Astrocyte (in vitro differentiated cells and primary cell): ENCODE results near the gene METTL27. TPM values are rescaled to one million over a fixed set of nuclear protein-coding genes. Genes with fewer than 3 reads are reported as not detected.
A peak's percentile ranks its signal among the peaks of the same experiment; 100 is the strongest.
"Not testable (repeated sequence)": the region's sequence is repeated elsewhere in the genome, so short reads cannot be mapped to it uniquely, and the experiment has no call there.

ENCODE experiments used
- DNase-seq: peaks from one replicate; pipeline ENCODE4 v3.0.0-alpha.2; 2010; ENCODE audit warnings: low read depth
- FAIRE-seq: peaks from 2 replicates; lab custom pipeline; 2011; peaks lifted over from hg19 to GRCh38; lab: Jason Lieb, UNC
- H2AFZ ChIP-seq: 2 replicates; pipeline ENCODE4 v1.6.0; 2012; ENCODE audit warnings: low read depth, low read length, inconsistent platforms
- H3K27ac ChIP-seq: 2 replicates; pipeline ENCODE4 v1.5.1; 2011; ENCODE audit warnings: low read depth, low read length, inconsistent platforms
- H3K27me3 ChIP-seq: 2 replicates; pipeline ENCODE4 v1.6.0; 2011; ENCODE audit warnings: low read length, inconsistent platforms; ENCODE audit not compliant: insufficient read depth
- H3K36me3 ChIP-seq: 2 replicates; pipeline ENCODE4 v1.5.1; 2011; ENCODE audit warnings: low read length, inconsistent platforms; ENCODE audit not compliant: insufficient read depth
- H3K4me1 ChIP-seq: 2 replicates; pipeline ENCODE4 v1.5.1; 2011; ENCODE audit warnings: low read length, inconsistent platforms; ENCODE audit not compliant: insufficient read depth
- H3K4me2 ChIP-seq: 2 replicates; pipeline ENCODE4 v1.6.0; 2012; ENCODE audit warnings: low read length, inconsistent platforms
- H3K4me3 ChIP-seq: 2 replicates; pipeline ENCODE4 v1.5.1; 2011; ENCODE audit warnings: low read depth, mild to moderate bottlenecking, low read length, inconsistent platforms; ENCODE audit not compliant: insufficient read depth
- H3K79me2 ChIP-seq: 2 replicates; pipeline ENCODE4 v1.6.0; 2012; ENCODE audit warnings: mild to moderate bottlenecking, low read length, inconsistent platforms; ENCODE audit not compliant: insufficient read depth
- H3K9ac ChIP-seq: 2 replicates; pipeline ENCODE4 v1.6.0; 2012; ENCODE audit warnings: mild to moderate bottlenecking, low read length, inconsistent platforms
- H3K9me3 ChIP-seq: 2 replicates; pipeline ENCODE4 v1.5.1; 2012; ENCODE audit warnings: low read depth, mild to moderate bottlenecking, low read length, inconsistent platforms; ENCODE audit not compliant: insufficient read depth
- H4K20me1 ChIP-seq: 2 replicates; pipeline ENCODE4 v1.6.0; 2012; ENCODE audit warnings: low read length, inconsistent platforms; ENCODE audit not compliant: insufficient read depth
- H3K27ac Mint-ChIP-seq: one replicate; pipeline ENCODE4 v1.8.0; 2021; ENCODE audit warnings: mild to moderate bottlenecking, mixed read lengths; ENCODE audit not compliant: unreplicated experiment
- H3K27me3 Mint-ChIP-seq: one replicate; pipeline ENCODE4 v1.8.0; 2021; ENCODE audit warnings: low read depth, mixed read lengths; ENCODE audit not compliant: unreplicated experiment
- H3K36me3 Mint-ChIP-seq: one replicate; pipeline ENCODE4 v1.8.0; 2021; ENCODE audit warnings: low read depth, mixed read lengths; ENCODE audit not compliant: unreplicated experiment
- H3K4me1 Mint-ChIP-seq: one replicate; pipeline ENCODE4 v1.8.0; 2021; ENCODE audit warnings: low read depth, mixed read lengths; ENCODE audit not compliant: unreplicated experiment
- H3K4me3 Mint-ChIP-seq: one replicate; pipeline ENCODE4 v1.8.0; 2021; ENCODE audit warnings: mild to moderate bottlenecking, moderate library complexity, mixed read lengths; ENCODE audit not compliant: unreplicated experiment
- H3K9me3 Mint-ChIP-seq: one replicate; pipeline ENCODE4 v1.8.0; 2021; ENCODE audit warnings: mild to moderate bottlenecking, mixed read lengths; ENCODE audit not compliant: unreplicated experiment
- EZH2 ChIP-seq: IDR thresholded peaks from 2 replicates; pipeline ENCODE4 v1.6.1; 2012; ENCODE audit warnings: mild to moderate bottlenecking, low read length, inconsistent platforms; ENCODE audit not compliant: insufficient read depth
- total RNA-seq: library from RNA; stranded (reverse); gene quantifications from 2 replicates; pipeline ENCODE4 v1.2.1, GENCODE V29; 2021
- TF ChIP-seq, protein P1 (sequence below): IDR thresholded peaks from 2 replicates; pipeline ENCODE4 v1.5.1; 2011; ENCODE audit warnings: low read depth, mild to moderate bottlenecking, inconsistent platforms, low read length, moderate library complexity; ENCODE audit not compliant: insufficient read depth

Gene METTL27
- total RNA-seq, 1 donor from 2014 or later, result 2.5 TPM

DNA sequence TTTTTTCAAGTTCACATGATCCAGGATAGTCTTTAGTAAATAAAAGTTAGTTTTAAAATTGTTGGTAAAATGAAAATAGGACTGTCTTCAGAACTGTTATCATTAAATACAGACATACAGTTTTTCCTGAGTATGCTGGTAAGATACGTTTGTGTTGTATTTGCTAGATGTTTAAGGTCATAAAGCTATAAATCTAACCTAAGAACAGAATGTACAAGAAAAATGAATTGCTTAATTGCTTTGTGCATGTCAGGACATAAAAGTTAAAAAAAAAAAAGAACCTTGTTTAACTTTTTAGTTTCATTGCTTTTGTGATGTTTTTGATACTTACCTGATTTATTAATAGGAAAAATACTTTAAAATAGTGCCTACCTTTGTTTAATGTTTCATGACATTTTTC, 40.7 kb downstream of the METTL27 start:
- H3K27me3 ChIP-seq, result no peaks in the 10 kb centered on the region
- no peak for FAIRE-seq
- H4K20me1 ChIP-seq, result no peaks in the 10 kb centered on the region
- Mint-ChIP-seq H3K36me3 (no peaks in the 10 kb centered on the region), H3K4me3 (no peak overlapping the region), H3K27ac (no peak overlapping the region), H3K9me3 (no peaks in the 10 kb centered on the region), H3K27me3 (no peaks in the 10 kb centered on the region), H3K4me1 (peaks cover 5% of the 10 kb centered on the region)
- no peak overlapping the region for H3K4me2 ChIP-seq
- H3K9me3 ChIP-seq, result no peaks in the 10 kb centered on the region
- no peak for TF ChIP-seq EZH2
- TF ChIP-seq, protein P1, sequence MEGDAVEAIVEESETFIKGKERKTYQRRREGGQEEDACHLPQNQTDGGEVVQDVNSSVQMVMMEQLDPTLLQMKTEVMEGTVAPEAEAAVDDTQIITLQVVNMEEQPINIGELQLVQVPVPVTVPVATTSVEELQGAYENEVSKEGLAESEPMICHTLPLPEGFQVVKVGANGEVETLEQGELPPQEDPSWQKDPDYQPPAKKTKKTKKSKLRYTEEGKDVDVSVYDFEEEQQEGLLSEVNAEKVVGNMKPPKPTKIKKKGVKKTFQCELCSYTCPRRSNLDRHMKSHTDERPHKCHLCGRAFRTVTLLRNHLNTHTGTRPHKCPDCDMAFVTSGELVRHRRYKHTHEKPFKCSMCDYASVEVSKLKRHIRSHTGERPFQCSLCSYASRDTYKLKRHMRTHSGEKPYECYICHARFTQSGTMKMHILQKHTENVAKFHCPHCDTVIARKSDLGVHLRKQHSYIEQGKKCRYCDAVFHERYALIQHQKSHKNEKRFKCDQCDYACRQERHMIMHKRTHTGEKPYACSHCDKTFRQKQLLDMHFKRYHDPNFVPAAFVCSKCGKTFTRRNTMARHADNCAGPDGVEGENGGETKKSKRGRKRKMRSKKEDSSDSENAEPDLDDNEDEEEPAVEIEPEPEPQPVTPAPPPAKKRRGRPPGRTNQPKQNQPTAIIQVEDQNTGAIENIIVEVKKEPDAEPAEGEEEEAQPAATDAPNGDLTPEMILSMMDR, result no peak
- no peak for DNase-seq
- no peak overlapping the region for H3K9ac ChIP-seq
- no peaks in the 10 kb centered on the region for H3K4me1 ChIP-seq
- no peak overlapping the region for H2AFZ ChIP-seq
- no peaks in the 10 kb centered on the region for H3K79me2 ChIP-seq
- no peaks in the 10 kb centered on the region for H3K36me3 ChIP-seq
- no peak overlapping the region for H3K4me3 ChIP-seq
- H3K27ac ChIP-seq, result no peak overlapping the region

DNA sequence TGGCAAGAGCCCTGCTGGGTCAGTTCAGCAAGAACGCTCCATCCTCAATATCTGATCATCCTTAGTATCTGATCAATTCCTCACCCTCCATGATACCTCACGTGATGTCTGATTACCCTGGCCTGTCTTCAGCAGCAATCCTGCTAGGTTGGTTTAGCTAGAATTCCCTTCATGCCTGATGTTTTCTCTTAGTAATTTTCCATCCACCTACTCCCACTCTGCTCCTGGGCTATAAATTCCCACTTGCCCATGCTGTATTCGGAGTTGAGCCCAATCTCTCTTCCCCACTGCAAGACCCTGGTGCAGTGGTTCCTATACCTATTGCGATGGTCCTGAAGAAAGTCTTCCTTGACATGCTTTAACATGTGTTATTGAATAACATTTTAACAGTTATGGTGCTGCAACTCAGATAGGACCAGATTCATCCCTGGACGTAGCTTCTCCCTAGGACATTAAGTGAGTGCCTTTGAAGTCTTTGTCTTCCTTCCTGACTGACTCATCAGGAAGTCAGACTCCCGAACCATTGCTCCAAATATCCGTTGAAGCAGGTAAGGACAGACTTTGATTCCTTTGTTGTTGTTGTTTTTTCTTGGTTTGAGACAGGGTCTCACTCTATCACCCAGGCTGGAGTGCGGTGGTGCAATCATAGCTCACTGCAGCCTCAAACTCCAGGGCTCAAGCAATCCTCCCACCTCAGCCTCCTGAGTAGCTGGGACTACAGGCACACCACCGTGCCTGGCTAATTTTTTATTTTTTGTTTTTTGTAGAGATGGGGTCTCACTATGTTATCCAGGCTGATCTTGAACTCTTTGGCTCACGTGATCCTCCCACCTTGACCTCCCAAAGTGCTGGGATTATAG, 42.8 kb downstream of the METTL27 start:
- H3K4me3 ChIP-seq, result no peak overlapping the region
- H3K36me3 Mint-ChIP-seq, result no peaks in the 10 kb centered on the region
- H4K20me1 ChIP-seq, result no peaks in the 10 kb centered on the region
- H3K27ac ChIP-seq, result no peak overlapping the region
- H3K4me1 Mint-ChIP-seq, result peaks cover 5% of the 10 kb centered on the region
- H3K27ac Mint-ChIP-seq, result no peak overlapping the region
- TF ChIP-seq EZH2, result no peak
- TF ChIP-seq, protein P1, result no peak
- H3K27me3 Mint-ChIP-seq, result no peaks in the 10 kb centered on the region
- no peaks in the 10 kb centered on the region for H3K79me2 ChIP-seq
- no peaks in the 10 kb centered on the region for H3K4me1 ChIP-seq
- H3K9me3 ChIP-seq, result no peaks in the 10 kb centered on the region
- no peaks in the 10 kb centered on the region for H3K27me3 ChIP-seq
- DNase-seq (no peak), FAIRE-seq (no peak)
- no peaks in the 10 kb centered on the region for H3K36me3 ChIP-seq
- H3K4me3 Mint-ChIP-seq, result no peak overlapping the region
- peak overlapping the region; percentile 51 for H2AFZ ChIP-seq
- H3K9ac ChIP-seq, result no peak overlapping the region
- H3K9me3 Mint-ChIP-seq, result no peaks in the 10 kb centered on the region
- H3K4me2 ChIP-seq, result no peak overlapping the region

DNA sequence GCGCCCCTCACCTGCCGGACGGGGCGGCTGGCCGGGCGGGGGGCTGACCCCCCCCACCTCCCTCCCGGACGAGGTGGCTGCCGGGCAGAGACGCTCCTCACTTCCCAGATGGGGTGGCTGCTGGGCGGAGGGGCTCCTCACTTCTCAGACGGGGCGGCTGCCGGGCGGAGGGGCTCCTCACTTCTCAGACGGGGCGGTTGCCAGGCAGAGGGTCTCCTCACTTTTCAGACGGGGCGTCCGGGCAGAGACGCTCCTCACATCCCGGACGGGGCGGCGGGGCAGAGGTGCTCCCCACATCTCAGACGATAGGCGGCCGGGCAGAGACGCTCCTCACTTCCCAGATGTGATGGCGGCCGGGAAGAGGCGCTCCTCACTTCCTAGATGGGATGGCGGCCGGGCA, 45.1 kb downstream of the METTL27 start:
- not testable (repeated sequence) for H2AFZ ChIP-seq, H3K4me3 ChIP-seq, H3K9me3 Mint-ChIP-seq, H3K27ac ChIP-seq, H3K4me2 ChIP-seq, H3K27me3 ChIP-seq, H3K27me3 Mint-ChIP-seq, H4K20me1 ChIP-seq, H3K79me2 ChIP-seq, DNase-seq, H3K4me3 Mint-ChIP-seq, H3K9ac ChIP-seq, H3K4me1 Mint-ChIP-seq, H3K27ac Mint-ChIP-seq, H3K36me3 Mint-ChIP-seq, H3K9me3 ChIP-seq, H3K4me1 ChIP-seq, H3K36me3 ChIP-seq, FAIRE-seq

DNA sequence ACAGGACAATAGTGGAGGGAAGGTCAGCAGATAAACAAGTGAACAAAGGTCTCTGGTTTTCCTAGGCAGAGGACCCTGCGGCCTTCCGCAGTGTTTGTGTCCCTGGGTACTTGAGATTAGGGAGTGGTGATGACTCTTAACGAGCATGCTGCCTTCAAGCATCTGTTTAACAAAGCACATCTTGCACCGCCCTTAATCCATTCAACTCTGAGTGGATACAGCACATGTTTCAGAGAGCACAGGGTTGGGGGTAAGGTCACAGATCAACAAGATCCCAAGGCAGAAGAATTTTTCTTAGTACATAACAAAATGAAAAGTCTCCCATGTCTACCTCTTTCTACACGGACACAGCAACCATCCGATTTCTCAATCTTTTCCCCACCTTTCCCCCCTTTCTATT, 45.7 kb downstream of the METTL27 start:
- H3K79me2 ChIP-seq, H3K27ac ChIP-seq, H3K36me3 Mint-ChIP-seq, H3K4me1 Mint-ChIP-seq, H4K20me1 ChIP-seq, H3K4me1 ChIP-seq, H3K9me3 Mint-ChIP-seq, H3K27ac Mint-ChIP-seq, H3K9ac ChIP-seq, H3K4me3 Mint-ChIP-seq, H3K9me3 ChIP-seq, H3K27me3 Mint-ChIP-seq, H3K36me3 ChIP-seq, DNase-seq, H3K4me3 ChIP-seq, H2AFZ ChIP-seq, H3K4me2 ChIP-seq, FAIRE-seq, H3K27me3 ChIP-seq: not testable (repeated sequence)

DNA sequence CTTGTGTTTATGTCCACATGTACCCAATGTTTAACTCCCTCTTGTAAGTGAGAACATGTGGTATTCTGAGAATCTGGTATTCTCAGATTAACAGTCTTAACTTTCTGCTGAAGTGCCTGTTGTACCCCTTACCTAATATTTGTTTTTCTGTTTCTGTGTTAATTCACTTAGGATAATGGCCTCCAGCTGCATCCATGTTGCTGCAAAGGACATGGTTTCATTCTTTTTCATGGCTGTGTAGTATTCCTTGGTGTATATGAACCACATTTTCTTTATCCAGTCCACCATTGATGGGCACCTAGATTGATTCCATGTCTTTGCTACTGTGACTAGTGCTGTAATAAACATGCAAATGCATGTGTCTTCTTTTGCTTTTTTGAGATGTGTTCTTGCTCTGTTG, 47.1 kb downstream of the METTL27 start:
- not testable (repeated sequence) for H3K4me3 ChIP-seq, H3K9me3 ChIP-seq, H2AFZ ChIP-seq, H3K9me3 Mint-ChIP-seq, H3K9ac ChIP-seq, H3K4me1 Mint-ChIP-seq, H3K27me3 ChIP-seq, H3K79me2 ChIP-seq, H3K36me3 Mint-ChIP-seq, H3K4me3 Mint-ChIP-seq, DNase-seq, H3K4me1 ChIP-seq, H3K36me3 ChIP-seq, H3K4me2 ChIP-seq, H3K27me3 Mint-ChIP-seq, H3K27ac ChIP-seq, FAIRE-seq, H4K20me1 ChIP-seq, H3K27ac Mint-ChIP-seq
